Upper lobe of left lung (tissue), 4 donors: ENCODE data around the gene MAP2K6.

ENCODE experiments used
- POLR2AphosphoS5 ChIP-seq, 2 donors: sonication (generic); formaldehyde crosslinking; IDR thresholded peaks; one replicate each; pipeline ENCODE4 v1.5.1; 2017; ENCODE audit warnings: antibody characterized with exemption in 2 of 2
- TF ChIP-seq, protein P1 (sequence below), 6 experiments: fragments of 450-650 bp in 4 of 6; fragments of 200-600 bp in 2 of 6; sonication (generic) in 2 of 6; IDR thresholded peaks; one replicate each; pipeline ENCODE4 v1.5.1; 2016 to 2019; ENCODE audit warnings: antibody characterized with exemption in 6 of 6

DNA sequence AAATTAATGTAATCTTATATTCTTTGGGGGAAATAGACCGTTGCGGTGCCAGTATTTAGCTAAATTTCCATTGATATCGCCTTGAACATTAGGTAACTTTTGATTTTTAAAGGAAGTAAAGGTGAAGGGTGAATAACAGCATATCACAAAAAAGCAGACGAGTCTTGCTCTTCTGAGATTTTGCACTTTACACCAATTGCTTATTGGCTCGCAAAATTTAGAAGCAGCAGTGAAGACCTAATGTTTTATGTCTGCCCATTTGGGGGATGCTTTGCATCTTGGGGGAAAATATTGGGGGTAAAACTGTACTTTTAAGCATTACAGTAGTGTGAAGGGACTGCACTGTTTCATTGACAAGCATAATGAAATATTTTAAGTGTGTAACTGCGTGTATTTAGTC lies 934 bp downstream of the MAP2K6 start:
- TF ChIP-seq, protein P1, sequence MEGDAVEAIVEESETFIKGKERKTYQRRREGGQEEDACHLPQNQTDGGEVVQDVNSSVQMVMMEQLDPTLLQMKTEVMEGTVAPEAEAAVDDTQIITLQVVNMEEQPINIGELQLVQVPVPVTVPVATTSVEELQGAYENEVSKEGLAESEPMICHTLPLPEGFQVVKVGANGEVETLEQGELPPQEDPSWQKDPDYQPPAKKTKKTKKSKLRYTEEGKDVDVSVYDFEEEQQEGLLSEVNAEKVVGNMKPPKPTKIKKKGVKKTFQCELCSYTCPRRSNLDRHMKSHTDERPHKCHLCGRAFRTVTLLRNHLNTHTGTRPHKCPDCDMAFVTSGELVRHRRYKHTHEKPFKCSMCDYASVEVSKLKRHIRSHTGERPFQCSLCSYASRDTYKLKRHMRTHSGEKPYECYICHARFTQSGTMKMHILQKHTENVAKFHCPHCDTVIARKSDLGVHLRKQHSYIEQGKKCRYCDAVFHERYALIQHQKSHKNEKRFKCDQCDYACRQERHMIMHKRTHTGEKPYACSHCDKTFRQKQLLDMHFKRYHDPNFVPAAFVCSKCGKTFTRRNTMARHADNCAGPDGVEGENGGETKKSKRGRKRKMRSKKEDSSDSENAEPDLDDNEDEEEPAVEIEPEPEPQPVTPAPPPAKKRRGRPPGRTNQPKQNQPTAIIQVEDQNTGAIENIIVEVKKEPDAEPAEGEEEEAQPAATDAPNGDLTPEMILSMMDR (IDR thresholded peaks at IDR 0.05), result no peak
- TF ChIP-seq POLR2AphosphoS5 (IDR thresholded peaks at IDR 0.05), result no peak
